Mammary epithelial cell (primary cell): ENCODE results near the gene ZNF534.

ENCODE experiments used
- EZH2 ChIP-seq: IDR thresholded peaks from 2 replicates; pipeline ENCODE4 v1.6.1; 2012; ENCODE audit warnings: low read length, inconsistent platforms, borderline replicate concordance
- TF ChIP-seq, protein P1 (sequence below), 2 donors: IDR thresholded peaks in 1 of 2; conservative IDR thresholded peaks in 1 of 2; 2 replicates each; pipeline ENCODE4 v1.5.1; 2011 to 2012; ENCODE audit warnings: inconsistent platforms in 2 of 2, low read length in 2 of 2, mild to moderate bottlenecking in 2 of 2, control low read depth in 1 of 2, low read depth in 1 of 2; ENCODE audit not compliant: insufficient read depth in 1 of 2; ENCODE audit errors: extremely low read depth in 1 of 2

DNA sequence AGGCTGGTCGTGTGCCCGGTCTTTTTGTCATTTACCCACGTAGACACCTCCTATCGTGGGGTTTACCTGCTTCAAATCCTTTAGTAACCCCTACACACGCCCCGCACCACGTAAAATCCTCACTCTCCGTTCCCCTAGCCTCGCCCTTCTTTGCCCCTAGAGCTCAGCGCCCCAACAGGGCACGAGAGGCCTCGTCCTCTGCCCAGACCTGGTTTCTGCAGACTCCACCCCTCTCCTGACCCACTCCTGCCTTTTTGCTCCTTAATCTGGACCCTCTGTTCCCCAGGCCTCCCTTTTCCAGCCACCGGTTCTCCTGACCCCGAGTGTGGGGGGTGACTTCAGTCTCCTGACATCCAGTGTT is 30.9 kb upstream of the ZNF534 start:
- TF ChIP-seq, protein P1, sequence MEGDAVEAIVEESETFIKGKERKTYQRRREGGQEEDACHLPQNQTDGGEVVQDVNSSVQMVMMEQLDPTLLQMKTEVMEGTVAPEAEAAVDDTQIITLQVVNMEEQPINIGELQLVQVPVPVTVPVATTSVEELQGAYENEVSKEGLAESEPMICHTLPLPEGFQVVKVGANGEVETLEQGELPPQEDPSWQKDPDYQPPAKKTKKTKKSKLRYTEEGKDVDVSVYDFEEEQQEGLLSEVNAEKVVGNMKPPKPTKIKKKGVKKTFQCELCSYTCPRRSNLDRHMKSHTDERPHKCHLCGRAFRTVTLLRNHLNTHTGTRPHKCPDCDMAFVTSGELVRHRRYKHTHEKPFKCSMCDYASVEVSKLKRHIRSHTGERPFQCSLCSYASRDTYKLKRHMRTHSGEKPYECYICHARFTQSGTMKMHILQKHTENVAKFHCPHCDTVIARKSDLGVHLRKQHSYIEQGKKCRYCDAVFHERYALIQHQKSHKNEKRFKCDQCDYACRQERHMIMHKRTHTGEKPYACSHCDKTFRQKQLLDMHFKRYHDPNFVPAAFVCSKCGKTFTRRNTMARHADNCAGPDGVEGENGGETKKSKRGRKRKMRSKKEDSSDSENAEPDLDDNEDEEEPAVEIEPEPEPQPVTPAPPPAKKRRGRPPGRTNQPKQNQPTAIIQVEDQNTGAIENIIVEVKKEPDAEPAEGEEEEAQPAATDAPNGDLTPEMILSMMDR (conservative IDR thresholded peaks at IDR 0.05 in 1 of 2, IDR thresholded peaks at IDR 0.05 in 1 of 2; ENCODE audit: extremely low read depth in 1 of 2, insufficient read depth in 1 of 2, low read depth in 1 of 2, low read length in 2 of 2) = no peak
- TF ChIP-seq EZH2 = no peak
